Esophagus squamous epithelium (tissue), 4 donors: ENCODE results near the gene CXCL14.

Source experiments
- POLR2A ChIP-seq, 4 donors: fragments of 450-650 bp; IDR thresholded peaks; one replicate each; pipeline ENCODE4 v1.6.1; 2017; ENCODE audit warnings: antibody characterized with exemption in 4 of 4, mild to moderate bottlenecking in 4 of 4, moderate library complexity in 3 of 4
- TF ChIP-seq, protein P1 (sequence below), 6 experiments: fragments of 450-650 bp in 4 of 6; fragments of 200-600 bp in 2 of 6; sonication (generic) in 2 of 6; IDR thresholded peaks; one replicate each; pipeline ENCODE4 v1.5.1; 2016 to 2019; ENCODE audit warnings: antibody characterized with exemption in 6 of 6, mild to moderate bottlenecking in 4 of 6, moderate library complexity in 4 of 6

GRCh38 chr5:135551593-135552447 lies 27.0 kb downstream of the CXCL14 start:
- TF ChIP-seq, protein P1, sequence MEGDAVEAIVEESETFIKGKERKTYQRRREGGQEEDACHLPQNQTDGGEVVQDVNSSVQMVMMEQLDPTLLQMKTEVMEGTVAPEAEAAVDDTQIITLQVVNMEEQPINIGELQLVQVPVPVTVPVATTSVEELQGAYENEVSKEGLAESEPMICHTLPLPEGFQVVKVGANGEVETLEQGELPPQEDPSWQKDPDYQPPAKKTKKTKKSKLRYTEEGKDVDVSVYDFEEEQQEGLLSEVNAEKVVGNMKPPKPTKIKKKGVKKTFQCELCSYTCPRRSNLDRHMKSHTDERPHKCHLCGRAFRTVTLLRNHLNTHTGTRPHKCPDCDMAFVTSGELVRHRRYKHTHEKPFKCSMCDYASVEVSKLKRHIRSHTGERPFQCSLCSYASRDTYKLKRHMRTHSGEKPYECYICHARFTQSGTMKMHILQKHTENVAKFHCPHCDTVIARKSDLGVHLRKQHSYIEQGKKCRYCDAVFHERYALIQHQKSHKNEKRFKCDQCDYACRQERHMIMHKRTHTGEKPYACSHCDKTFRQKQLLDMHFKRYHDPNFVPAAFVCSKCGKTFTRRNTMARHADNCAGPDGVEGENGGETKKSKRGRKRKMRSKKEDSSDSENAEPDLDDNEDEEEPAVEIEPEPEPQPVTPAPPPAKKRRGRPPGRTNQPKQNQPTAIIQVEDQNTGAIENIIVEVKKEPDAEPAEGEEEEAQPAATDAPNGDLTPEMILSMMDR (IDR thresholded peaks at IDR 0.05) = peak; percentile 65 to 91 (median 86)
- TF ChIP-seq POLR2A (IDR thresholded peaks at IDR 0.05) = no peak
